ENCODE data around the gene DCLRE1B.

Gene DCLRE1B

GRCh38 chr1:113928941-113929749, 24.0 kb downstream of the DCLRE1B start, which contains the start of gene HIPK1 (continued):
- no peak for TF ChIP-seq ZSCAN5A (tag by site-specific recombination; IDR thresholded peaks at IDR 0.05)
- no peak for TF ChIP-seq ZNF221 (tag by site-specific recombination; IDR thresholded peaks at IDR 0.05; ENCODE audit: borderline replicate concordance)
- TF ChIP-seq ZNF23 (tag by site-specific recombination; IDR thresholded peaks at IDR 0.05; ENCODE audit: borderline replicate concordance) = no peak
- 0 out of 2 replicates have a peak, but pooled peaks have one; percentile 35 for TF ChIP-seq ZNF623 (tag by site-specific recombination; IDR thresholded peaks at IDR 0.05)
- peak; percentile 74 for TF ChIP-seq ZBTB8A (tag by site-specific recombination; IDR thresholded peaks at IDR 0.05)
- TF ChIP-seq ZNF549 (tag by site-specific recombination; IDR thresholded peaks at IDR 0.05) = no peak
- TF ChIP-seq ZNF138 (tag by site-specific recombination; IDR thresholded peaks at IDR 0.05; ENCODE audit: borderline replicate concordance) = no peak
- peak; percentile 18; the same call in 1 of the 2 replicates for TF ChIP-seq CTCF (tag by site-specific recombination; IDR thresholded peaks at IDR 0.05)
- TF ChIP-seq ATF2 (tag by site-specific recombination; IDR thresholded peaks at IDR 0.05; ENCODE audit: low read depth) = peak; percentile 93
- TF ChIP-seq ZFHX2 (tag by site-specific recombination; conservative IDR thresholded peaks at IDR 0.05) = peak; percentile 94
- TF ChIP-seq ZNF19 (tag by site-specific recombination; IDR thresholded peaks at IDR 0.05; ENCODE audit: low read depth) = no peak
- TF ChIP-seq ZNF677 (tag by site-specific recombination; IDR thresholded peaks at IDR 0.05) = no peak
- TF ChIP-seq ZNF248 (tag by site-specific recombination; IDR thresholded peaks at IDR 0.05) = no peak
- no peak for TF ChIP-seq SCRT1 (tag by site-specific recombination; IDR thresholded peaks at IDR 0.05; ENCODE audit: borderline replicate concordance)
- peak; percentile 53; the same call in 1 of the 2 replicates for TF ChIP-seq REST (tag by site-specific recombination; IDR thresholded peaks at IDR 0.05)
- TF ChIP-seq OVOL3 (tag by site-specific recombination; IDR thresholded peaks at IDR 0.05) = 0 out of 2 replicates have a peak, but pooled peaks have one; percentile 30
- TF ChIP-seq ZNF416 (tag by site-specific recombination; IDR thresholded peaks at IDR 0.05) = no peak
- TF ChIP-seq FEZF1 (tag by site-specific recombination; IDR thresholded peaks at IDR 0.05) = peak; percentile 53; the same call in 1 of the 2 replicates
- no peak for TF ChIP-seq ZNF530 (tag by site-specific recombination; IDR thresholded peaks at IDR 0.05; ENCODE audit: low read depth)
- peak; percentile 96 for TF ChIP-seq KLF8 (tag by site-specific recombination; IDR thresholded peaks at IDR 0.05)
- TF ChIP-seq ZNF449 (tag by site-specific recombination; IDR thresholded peaks at IDR 0.05) = no peak
- TF ChIP-seq KLF9 (tag by site-specific recombination; IDR thresholded peaks at IDR 0.05; ENCODE audit: low read depth) = peak; percentile 83
- TF ChIP-seq GLI2 (tag by site-specific recombination; IDR thresholded peaks at IDR 0.05; ENCODE audit: borderline replicate concordance, low read depth) = no peak; the same call in 1 of the 2 replicates
- no peak for TF ChIP-seq ZNF585B (tag by site-specific recombination; IDR thresholded peaks at IDR 0.05)
- peak; percentile 90 for TF ChIP-seq ZNF639 (tag by site-specific recombination; IDR thresholded peaks at IDR 0.05)

Data from HEK293 (cell line).